Esophagus muscularis mucosa (tissue), 4 donors: ENCODE data around the gene SLIT1.

ENCODE experiments used
- EP300 ChIP-seq: sonication (generic); formaldehyde crosslinking; IDR thresholded peaks from one replicate; pipeline ENCODE4 v1.6.1; 2017; ENCODE audit warnings: antibody characterized with exemption
- POLR2A ChIP-seq: fragments of 450-650 bp; IDR thresholded peaks from one replicate; pipeline ENCODE4 v1.6.1; 2017; ENCODE audit warnings: antibody characterized with exemption, moderate library complexity, mild to moderate bottlenecking, low read depth
- TF ChIP-seq, protein P1 (sequence below), 3 experiments: fragments of 200-600 bp in 2 of 3; fragments of 450-650 bp in 1 of 3; sonication (generic) in 2 of 3; IDR thresholded peaks; one replicate each; pipeline ENCODE4 v1.5.1; 2017 to 2019; ENCODE audit warnings: antibody characterized with exemption in 3 of 3, mild to moderate bottlenecking in 2 of 3, moderate library complexity in 1 of 3

DNA sequence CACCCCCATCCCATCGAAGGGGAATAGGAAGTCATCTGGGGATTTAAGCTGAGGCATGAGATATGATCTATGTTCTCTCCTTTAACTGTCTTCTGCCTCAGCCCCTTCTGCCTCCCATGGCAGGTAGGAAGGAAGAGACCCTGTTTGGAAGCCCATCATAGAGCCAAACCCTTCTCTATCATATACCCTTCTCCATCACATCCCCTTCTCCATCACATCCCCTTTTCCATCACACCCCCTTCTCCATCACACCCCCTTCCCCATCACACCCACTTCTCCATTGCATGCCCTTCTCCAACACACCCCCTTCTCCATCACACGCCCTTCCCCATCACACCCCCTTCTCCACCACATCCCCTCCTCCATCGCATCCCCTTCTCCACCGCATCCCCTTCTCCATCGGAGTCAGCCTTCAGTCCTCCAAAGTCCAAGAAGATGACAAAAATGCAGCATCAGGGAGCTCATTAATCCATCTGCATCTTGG lies 7.2 kb upstream of the SLIT1 start:
- TF ChIP-seq, protein P1, sequence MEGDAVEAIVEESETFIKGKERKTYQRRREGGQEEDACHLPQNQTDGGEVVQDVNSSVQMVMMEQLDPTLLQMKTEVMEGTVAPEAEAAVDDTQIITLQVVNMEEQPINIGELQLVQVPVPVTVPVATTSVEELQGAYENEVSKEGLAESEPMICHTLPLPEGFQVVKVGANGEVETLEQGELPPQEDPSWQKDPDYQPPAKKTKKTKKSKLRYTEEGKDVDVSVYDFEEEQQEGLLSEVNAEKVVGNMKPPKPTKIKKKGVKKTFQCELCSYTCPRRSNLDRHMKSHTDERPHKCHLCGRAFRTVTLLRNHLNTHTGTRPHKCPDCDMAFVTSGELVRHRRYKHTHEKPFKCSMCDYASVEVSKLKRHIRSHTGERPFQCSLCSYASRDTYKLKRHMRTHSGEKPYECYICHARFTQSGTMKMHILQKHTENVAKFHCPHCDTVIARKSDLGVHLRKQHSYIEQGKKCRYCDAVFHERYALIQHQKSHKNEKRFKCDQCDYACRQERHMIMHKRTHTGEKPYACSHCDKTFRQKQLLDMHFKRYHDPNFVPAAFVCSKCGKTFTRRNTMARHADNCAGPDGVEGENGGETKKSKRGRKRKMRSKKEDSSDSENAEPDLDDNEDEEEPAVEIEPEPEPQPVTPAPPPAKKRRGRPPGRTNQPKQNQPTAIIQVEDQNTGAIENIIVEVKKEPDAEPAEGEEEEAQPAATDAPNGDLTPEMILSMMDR (IDR thresholded peaks at IDR 0.05), result no peak
- no peak for TF ChIP-seq POLR2A
- TF ChIP-seq EP300, result no peak
